CD4-positive, alpha-beta T cell treated with Interleukin-17A for 4 hours (primary cell): ENCODE results near the gene TGM6.
A peak's percentile ranks its signal among the peaks of the same experiment; 100 is the strongest.
"Not testable (repeated sequence)": the region's sequence is repeated elsewhere in the genome, so short reads cannot be mapped to it uniquely, and the experiment has no call there.

ENCODE experiments used
- DNase-seq: peaks from one replicate; pipeline ENCODE4 v3.0.0-alpha.2; 2020; ENCODE audit warnings: mixed read lengths

The TGM6 gene

GRCh38 chr20:2400290-2400689 lies 19.6 kb downstream of the TGM6 start:
- no peak for DNase-seq

GRCh38 chr20:2401527-2401926 lies 20.8 kb downstream of the TGM6 start:
- no peak for DNase-seq

- no peak for DNase-seq
Observed at GRCh38 chr20:2402271-2402980, 21.7 kb downstream of the TGM6 start.

GRCh38 chr20:2403291-2404052 lies 22.8 kb downstream of the TGM6 start:
- no peak for DNase-seq

DNA sequence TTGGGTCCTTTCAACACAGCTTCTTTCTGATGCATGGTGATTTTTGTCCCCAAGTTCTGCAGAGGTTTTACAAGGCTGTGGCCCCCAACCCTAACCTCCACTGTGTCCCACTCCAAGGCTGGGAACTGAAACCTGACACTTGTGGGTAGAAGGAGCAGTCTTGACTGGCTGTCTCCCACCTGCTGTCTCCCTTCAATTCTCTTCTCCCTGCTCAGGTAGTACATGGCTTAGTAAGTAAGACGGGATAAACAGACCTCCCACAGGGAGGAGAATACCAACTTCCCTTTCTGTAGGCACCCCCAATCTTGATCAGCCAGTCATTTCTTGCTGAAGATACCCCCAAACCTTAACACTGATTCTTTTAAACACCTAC lies 25.0 kb downstream of the TGM6 start:
- no peak for DNase-seq

GRCh38 chr20:2407355-2407754 lies 26.7 kb downstream of the TGM6 start:
- DNase-seq, result not testable (repeated sequence)

DNA sequence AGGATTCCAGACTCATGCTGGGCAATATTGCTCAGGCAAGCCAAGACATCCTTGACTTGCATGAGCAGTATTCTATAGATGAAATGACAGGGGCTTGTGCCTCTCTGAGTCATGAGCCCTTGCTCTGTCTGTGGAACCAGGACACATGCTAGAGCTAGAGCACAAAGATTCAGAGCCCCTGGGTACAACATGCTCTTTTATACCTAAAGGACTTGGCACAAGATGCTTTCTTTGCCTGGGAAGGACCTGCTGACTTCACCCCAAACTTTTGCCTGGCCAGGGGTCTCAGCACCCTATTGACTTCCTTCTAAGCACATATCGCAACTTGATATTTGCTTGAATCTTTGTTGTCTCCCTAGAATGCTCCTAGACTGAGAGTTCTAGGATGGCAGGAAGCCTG lies 27.4 kb downstream of the TGM6 start:
- no peak for DNase-seq

- DNase-seq, result no peak
Observed at GRCh38 chr20:2416541-2417212, 36.0 kb downstream of the TGM6 start.

GRCh38 chr20:2417213-2417541 lies 36.5 kb downstream of the TGM6 start:
- no peak for DNase-seq

GRCh38 chr20:2418388-2418787 lies 37.7 kb downstream of the TGM6 start:
- no peak for DNase-seq

DNA sequence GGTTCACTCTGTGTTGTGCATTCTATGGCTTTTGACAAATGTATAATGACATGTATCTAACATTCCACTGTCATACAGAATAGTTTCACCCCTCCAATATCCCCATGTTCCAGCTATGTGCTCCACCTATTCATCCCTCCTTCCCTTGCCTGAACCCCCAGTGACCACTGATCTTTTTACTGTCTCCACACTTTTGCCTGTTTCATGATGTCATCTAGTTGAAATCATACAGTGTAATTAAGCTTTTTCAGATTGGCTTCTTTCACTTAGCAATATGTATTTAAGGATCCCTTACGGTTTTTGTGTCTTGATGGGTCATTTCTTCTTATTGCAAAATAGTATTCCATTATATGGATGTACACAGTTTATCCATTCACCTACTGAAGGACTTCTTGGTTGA lies 39.8 kb downstream of the TGM6 start:
- no peak for DNase-seq

DNA sequence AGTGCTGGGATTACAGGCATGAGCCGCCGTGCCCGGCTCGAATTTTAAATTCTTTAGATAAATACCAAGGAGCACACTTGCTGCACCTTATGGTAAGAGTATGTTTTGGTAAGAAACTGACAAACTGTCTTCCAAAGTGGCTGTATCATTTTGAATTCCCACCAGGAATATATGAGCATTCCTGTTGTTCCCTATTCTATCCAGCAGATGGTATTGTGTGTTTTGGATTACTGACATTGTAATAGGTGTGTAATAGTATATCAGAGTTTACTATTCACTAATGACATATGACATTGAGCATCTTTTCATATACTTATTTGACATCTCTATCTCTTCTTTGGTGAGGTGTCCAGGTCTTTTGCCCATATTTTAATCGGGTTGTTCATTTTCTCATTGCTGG lies 40.5 kb downstream of the TGM6 start:
- DNase-seq, result no peak

GRCh38 chr20:2429051-2429450 lies 48.4 kb downstream of the TGM6 start:
- no peak for DNase-seq

DNA sequence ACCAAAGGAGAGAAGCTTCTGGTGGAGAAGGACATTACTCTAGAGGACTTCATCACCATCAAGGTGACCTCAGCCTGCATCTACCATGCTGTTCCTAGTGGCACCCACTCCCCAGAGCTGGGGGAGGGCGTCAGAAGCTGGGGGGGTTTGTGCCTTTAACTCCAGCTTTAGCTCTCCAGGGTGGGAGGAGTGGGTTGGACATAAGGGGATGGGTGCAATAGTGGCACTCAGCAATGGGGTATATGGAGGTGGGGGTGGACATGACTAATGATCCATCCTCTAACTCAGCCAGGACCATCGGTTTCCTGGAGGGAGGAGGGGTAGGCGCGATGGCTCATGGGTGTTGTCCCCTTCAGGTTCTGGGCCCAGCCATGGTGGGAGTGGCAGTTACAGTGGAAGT lies 49.8 kb downstream of the TGM6 start:
- no peak for DNase-seq

GRCh38 chr20:2431185-2431584 lies 50.5 kb downstream of the TGM6 start:
- DNase-seq, result no peak

DNA sequence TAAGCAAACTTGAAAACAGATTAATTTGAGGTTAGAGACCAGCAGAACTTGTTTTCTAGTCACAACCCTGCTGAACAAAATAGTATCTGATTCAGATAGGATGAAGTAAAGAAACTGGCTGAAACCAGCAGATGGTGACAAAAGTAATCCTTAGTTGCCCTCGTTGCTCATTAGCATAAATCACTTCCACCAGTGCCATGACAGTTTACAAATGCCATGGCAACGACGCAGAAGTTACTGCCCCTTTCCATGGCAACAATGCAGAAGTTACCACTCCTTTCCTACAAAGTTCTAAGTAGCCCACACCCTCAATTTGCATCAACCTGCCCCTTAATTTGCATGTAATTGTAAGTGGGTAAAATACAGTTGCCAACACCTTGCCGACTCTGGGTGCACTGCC lies 66.1 kb downstream of the TGM6 start:
- no peak for DNase-seq

GRCh38 chr20:2449386-2449785 lies 68.7 kb downstream of the TGM6 start:
- DNase-seq, result no peak

GRCh38 chr20:2451422-2451821 lies 70.7 kb downstream of the TGM6 start:
- no peak for DNase-seq

DNA sequence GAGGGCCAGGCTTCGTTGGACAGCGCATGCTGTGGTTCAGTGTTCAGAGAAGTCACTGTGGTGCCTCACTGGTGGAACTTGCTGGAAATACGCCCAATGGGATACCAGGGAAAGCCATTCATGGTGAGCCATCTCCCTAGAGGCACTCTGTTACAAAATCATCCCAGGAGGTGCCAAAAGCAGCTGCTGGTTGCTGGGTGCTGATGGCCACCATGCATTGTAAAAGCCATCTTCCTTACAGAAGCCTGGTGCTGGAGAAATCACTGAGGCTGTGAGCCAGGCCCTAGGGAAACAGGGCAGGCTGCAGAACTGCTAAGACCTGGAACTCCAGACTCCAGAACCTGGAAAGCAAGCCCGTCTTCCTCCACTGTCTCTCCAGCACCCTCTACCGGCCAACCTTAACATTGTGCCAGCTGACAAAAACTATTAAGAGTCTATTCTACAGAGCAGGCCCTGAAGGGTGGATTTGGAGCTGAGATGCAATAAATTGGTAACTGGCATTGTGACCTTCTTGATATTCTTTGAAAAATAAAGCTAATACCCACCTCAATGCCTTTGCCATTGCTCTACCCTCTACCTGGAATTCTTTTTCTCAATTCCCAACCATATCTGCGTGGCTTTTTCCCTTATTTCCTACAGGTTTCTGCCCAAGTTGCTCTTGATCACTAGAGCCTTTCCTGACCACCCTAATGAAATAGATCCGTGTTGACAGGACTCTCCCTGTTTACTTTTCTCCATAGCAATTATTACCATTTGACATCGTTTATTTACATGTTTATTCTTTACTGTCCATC lies 71.4 kb downstream of the TGM6 start:
- peak; percentile 71 for DNase-seq

GRCh38 chr20:2453792-2454191 lies 73.1 kb downstream of the TGM6 start:
- no peak for DNase-seq

DNA sequence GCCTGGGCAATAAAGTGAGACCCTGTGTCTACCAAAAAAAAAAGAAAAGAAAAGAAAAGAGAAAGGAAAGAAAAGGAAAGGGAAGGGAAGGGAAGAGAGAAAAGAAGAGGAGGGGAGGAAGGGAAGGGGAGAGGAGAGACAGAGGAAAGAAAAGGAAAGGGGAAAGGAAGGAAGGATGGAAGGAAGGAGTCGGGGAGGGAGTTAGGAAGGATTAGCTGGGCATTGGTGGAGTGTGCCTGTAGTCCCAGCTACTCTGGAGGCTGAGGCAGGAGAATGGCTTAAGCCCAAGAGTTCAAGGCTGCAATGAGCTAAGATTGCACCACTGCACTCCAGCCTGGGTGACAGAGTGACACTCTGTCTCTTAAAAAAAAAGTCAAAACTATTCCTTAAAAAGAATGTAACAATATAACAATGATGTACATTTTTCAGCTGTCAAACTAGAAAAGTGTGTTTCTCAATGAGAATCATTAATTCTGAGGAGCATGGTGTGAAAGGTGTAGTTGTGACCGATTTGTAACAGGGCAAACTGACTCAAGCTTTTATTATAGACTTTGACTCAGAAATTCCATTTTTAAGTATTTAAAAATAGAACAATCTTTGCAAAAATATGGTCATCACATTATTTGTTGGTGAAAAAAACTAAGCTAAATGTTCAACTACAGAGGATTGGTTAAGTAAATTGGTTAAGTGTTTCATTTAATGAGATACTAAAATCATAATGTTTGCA lies 75.2 kb downstream of the TGM6 start:
- no peak for DNase-seq

DNA sequence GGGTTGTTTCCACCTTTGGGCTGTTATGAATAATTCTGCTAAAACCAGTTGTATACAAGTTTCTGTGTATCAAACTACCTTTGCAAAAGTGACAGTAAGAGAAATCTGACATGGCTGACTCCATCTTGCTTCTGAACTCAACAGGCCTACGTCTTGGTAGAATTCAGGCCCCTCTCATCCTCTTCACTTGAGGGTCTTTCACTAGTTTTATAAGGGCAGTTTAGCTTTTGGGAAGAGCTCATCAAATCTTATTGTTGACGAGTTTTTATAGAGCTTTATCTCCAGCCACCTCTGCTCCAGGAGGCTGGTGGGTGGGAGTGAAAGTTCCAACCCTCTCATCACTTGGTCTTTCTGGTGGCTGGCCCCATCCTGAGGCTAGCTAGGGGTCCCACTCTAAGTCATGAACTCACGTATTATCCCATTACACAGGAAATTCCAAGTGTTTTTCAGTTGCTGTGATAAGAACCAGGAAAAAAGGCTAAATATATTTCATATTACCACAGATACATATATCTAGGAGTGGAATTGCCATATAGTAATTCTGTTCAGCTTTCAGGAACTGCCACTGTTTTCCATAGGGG lies 78.3 kb downstream of the TGM6 start:
- no peak for DNase-seq
